H9 (cell line): ENCODE data around the gene PKDCC. TPM values are rescaled to one million over a fixed set of nuclear protein-coding genes. Genes with fewer than 3 reads are reported as not detected.

Experiments
- DNase-seq: peaks from one replicate; pipeline ENCODE4 v3.0.0-alpha.2; 2017
- H2AFZ ChIP-seq: one replicate; pipeline ENCODE4 v1.6.1; 2013; ENCODE audit warnings: mild to moderate bottlenecking, low read length, control low read depth, moderate library complexity
- H2AK5ac ChIP-seq: 2 replicates; pipeline ENCODE4 v1.6.1; 2013; ENCODE audit warnings: low read length, control low read depth, mixed read lengths; ENCODE audit not compliant: insufficient read length
- H2BK120ac ChIP-seq: one replicate; pipeline ENCODE4 v1.6.1; 2013; ENCODE audit warnings: low read depth, mild to moderate bottlenecking, low read length, control low read depth, inconsistent platforms; ENCODE audit not compliant: poor library complexity, severe bottlenecking
- H2BK12ac ChIP-seq: 2 replicates; pipeline ENCODE4 v1.6.1; 2013; ENCODE audit warnings: low read length, control low read depth, mixed read lengths, low read depth; ENCODE audit not compliant: insufficient read length
- H2BK15ac ChIP-seq: 2 replicates; pipeline ENCODE4 v1.6.1; 2013; ENCODE audit warnings: low read depth, low read length, control low read depth
- H2BK20ac ChIP-seq: one replicate; pipeline ENCODE4 v1.6.1; 2013; ENCODE audit warnings: low read depth, mild to moderate bottlenecking, low read length, control low read depth, inconsistent platforms; ENCODE audit not compliant: poor library complexity, severe bottlenecking
- H2BK5ac ChIP-seq: 2 replicates; pipeline ENCODE4 v1.6.1; 2013; ENCODE audit warnings: low read length, control low read depth, mixed read lengths; ENCODE audit not compliant: insufficient read length
- H3K14ac ChIP-seq: 2 replicates; pipeline ENCODE4 v1.6.1; 2013; ENCODE audit warnings: low read length, control low read depth; ENCODE audit not compliant: insufficient read depth
- H3K18ac ChIP-seq: 2 replicates; pipeline ENCODE4 v1.6.1; 2013; ENCODE audit warnings: low read depth, mild to moderate bottlenecking, mixed read lengths, low read length, control low read depth; ENCODE audit not compliant: insufficient read length
- H3K23ac ChIP-seq: 2 replicates; pipeline ENCODE4 v1.6.1; 2013; ENCODE audit warnings: low read length, control low read depth, mixed read lengths, low read depth; ENCODE audit not compliant: insufficient read length
- H3K23me2 ChIP-seq: 2 replicates; pipeline ENCODE4 v1.6.1; 2013; ENCODE audit warnings: low read depth, mild to moderate bottlenecking, mixed read lengths, low read length, control low read depth; ENCODE audit not compliant: insufficient read length, poor library complexity, severe bottlenecking
- H3K27ac ChIP-seq: 2 replicates; pipeline ENCODE4 v1.5.1; 2013; ENCODE audit warnings: low read length, control low read depth, mixed read lengths, low read depth; ENCODE audit not compliant: insufficient read length
- H3K27me3 ChIP-seq: 2 replicates; pipeline ENCODE4 v1.6.1; 2013; ENCODE audit warnings: low read length, control low read depth, inconsistent platforms; ENCODE audit not compliant: insufficient read depth
- H3K4ac ChIP-seq: 2 replicates; pipeline ENCODE4 v1.6.1; 2013; ENCODE audit warnings: low read depth, mild to moderate bottlenecking, control low read depth, inconsistent platforms, low read length, moderate library complexity
- H3K4me1 ChIP-seq: 2 replicates; pipeline ENCODE4 v1.6.1; 2013; ENCODE audit warnings: low read length, control low read depth, inconsistent platforms; ENCODE audit not compliant: insufficient read depth
- H3K4me2 ChIP-seq: 2 replicates; pipeline ENCODE4 v1.6.1; 2013; ENCODE audit warnings: low read length, control low read depth, mixed read lengths; ENCODE audit not compliant: insufficient read length, insufficient read depth
- H3K56ac ChIP-seq: 2 replicates; pipeline ENCODE4 v1.6.1; 2013; ENCODE audit warnings: low read depth, mild to moderate bottlenecking, mixed read lengths, low read length, control low read depth; ENCODE audit not compliant: insufficient read length
- H3K79me1 ChIP-seq: 2 replicates; pipeline ENCODE4 v1.6.1; 2013; ENCODE audit warnings: low read depth, mild to moderate bottlenecking, moderate library complexity, low read length, control low read depth, inconsistent platforms; ENCODE audit not compliant: insufficient read depth, poor library complexity, severe bottlenecking
- H3K79me2 ChIP-seq: 2 replicates; pipeline ENCODE4 v1.6.1; 2013; ENCODE audit warnings: low read length, control low read depth, inconsistent platforms; ENCODE audit not compliant: insufficient read depth
- H3K9ac ChIP-seq: 2 replicates; pipeline ENCODE4 v1.6.1; 2013; ENCODE audit warnings: low read length, control low read depth, mixed read lengths; ENCODE audit not compliant: insufficient read length; ENCODE audit errors: extremely low read depth
- H3K9me3 ChIP-seq: one replicate; pipeline ENCODE4 v1.6.1; 2013; ENCODE audit warnings: low read depth, low read length, inconsistent platforms; ENCODE audit not compliant: control insufficient read depth
- H3T11ph ChIP-seq: one replicate; pipeline ENCODE4 v1.6.1; 2013; ENCODE audit warnings: mild to moderate bottlenecking, low read length, control low read depth, inconsistent platforms
- H4K20me1 ChIP-seq: one replicate; pipeline ENCODE4 v1.6.1; 2013; ENCODE audit not compliant: control insufficient read depth, insufficient read length, insufficient read depth
- H4K5ac ChIP-seq: 2 replicates; pipeline ENCODE4 v1.6.1; 2013; ENCODE audit warnings: low read depth, mild to moderate bottlenecking, mixed read lengths, low read length, control low read depth; ENCODE audit not compliant: insufficient read length
- H4K8ac ChIP-seq: replicated peaks from 2 replicates; pipeline ENCODE4 v1.6.1; 2013; ENCODE audit warnings: low read length, control low read depth, mixed read lengths, low read depth; ENCODE audit not compliant: insufficient read length
- H4K91ac ChIP-seq: 2 replicates; pipeline ENCODE4 v1.6.1; 2013; ENCODE audit warnings: low read depth, mild to moderate bottlenecking, moderate library complexity, mixed read lengths, low read length, control low read depth; ENCODE audit not compliant: insufficient read length
- H3K27ac Mint-ChIP-seq, 3 experiments: 2 replicates in 2 of 3; 3 replicates in 1 of 3; pipeline ENCODE4 v1.8.0; 2020 to 2021; ENCODE audit warnings: mixed read lengths in 3 of 3, mild to moderate bottlenecking in 1 of 3, moderate library complexity in 1 of 3
- H3K27me3 Mint-ChIP-seq: 2 replicates; pipeline ENCODE4 v1.8.0; 2021; ENCODE audit warnings: low read depth, mild to moderate bottlenecking, moderate library complexity, mixed read lengths
- H3K36me3 Mint-ChIP-seq, 3 experiments: 2 replicates in 2 of 3; 3 replicates in 1 of 3; pipeline ENCODE4 v1.8.0; 2020 to 2021; ENCODE audit warnings: low read depth in 3 of 3, mixed read lengths in 3 of 3; ENCODE audit not compliant: insufficient read depth in 1 of 3
- H3K4me1 Mint-ChIP-seq, 2 experiments: 2 replicates each; pipeline ENCODE4 v1.8.0; 2020; ENCODE audit warnings: mixed read lengths in 2 of 2
- H3K4me3 Mint-ChIP-seq, 2 experiments: 2 replicates in 1 of 2; 3 replicates in 1 of 2; pipeline ENCODE4 v1.8.0; 2020 to 2021; ENCODE audit warnings: mild to moderate bottlenecking in 2 of 2, mixed read lengths in 2 of 2, moderate library complexity in 1 of 2
- H3K9me3 Mint-ChIP-seq, 2 experiments: 2 replicates in 1 of 2; 3 replicates in 1 of 2; pipeline ENCODE4 v1.8.0; 2020; ENCODE audit warnings: mild to moderate bottlenecking in 2 of 2, mixed read lengths in 2 of 2, moderate library complexity in 1 of 2
- CTCF ChIP-seq: fragments of 200-600 bp; sonication (generic); conservative IDR thresholded peaks from 3 replicates; pipeline ENCODE4 v1.8.0; 2021; ENCODE audit warnings: antibody characterized with exemption, mild to moderate bottlenecking
- WGBS: extraction: QIAGEN DNeasy Blood & Tissue Kit; methylation state at CpG from one replicate; pipeline ENCODE4 v1.1.7; 2013; ENCODE audit warnings: missing lambda C conversion rate, low lambda C conversion rate, mixed read lengths; ENCODE audit not compliant: insufficient read length; ENCODE audit errors: extremely low coverage; 5-methylcytosine and 5-hydroxymethylcytosine counted together
- total RNA-seq: library from RNA; stranded (reverse); gene quantifications from 2 replicates; pipeline ENCODE4 v1.2.1, GENCODE V29; 2021

PKDCC gene
- total RNA-seq, 1 experiment from 2014 or later = 134 TPM

GRCh38 chr2:42071791-42072190 lies 24.0 kb downstream of the PKDCC start:
- Histone ChIP-seq H2BK15ac (no peak overlapping the region), H4K91ac (no peak overlapping the region), H3K14ac (no peak overlapping the region), H3K27ac (no peak overlapping the region), H4K8ac (no peak overlapping the region), H2BK120ac (no peak overlapping the region), H2AFZ (no peak overlapping the region), H3K4ac (no peak overlapping the region), H2BK20ac (no peak overlapping the region), H3T11ph (no peak overlapping the region), H3K4me1 (no peaks in the 10 kb centered on the region; the same call in 1 of the 2 replicates), H3K27me3 (peaks cover 2% of the 10 kb centered on the region; the same call in 1 of the 2 replicates), H3K18ac (no peak overlapping the region), H2AK5ac (no peak overlapping the region), H3K4me2 (no peak overlapping the region), H3K9me3 (no peaks in the 10 kb centered on the region), H4K20me1 (no peaks in the 10 kb centered on the region), H2BK12ac (no peak overlapping the region), H4K5ac (no peak overlapping the region), H3K23ac (no peak overlapping the region), H3K79me2 (no peaks in the 10 kb centered on the region), H3K9ac (no peak overlapping the region), H3K56ac (no peak overlapping the region), H3K79me1 (no peaks in the 10 kb centered on the region), H3K23me2 (no peaks in the 10 kb centered on the region), H2BK5ac (no peak overlapping the region)
- H3K27ac Mint-ChIP-seq = no peak overlapping the region
- no peak for TF ChIP-seq CTCF
- H3K36me3 Mint-ChIP-seq = no peaks in the 10 kb centered on the region
- WGBS = no CpG with 5 or more reads among the region's 4 CpGs
- no peak overlapping the region for H3K4me3 Mint-ChIP-seq
- no peaks in the 10 kb centered on the region for H3K9me3 Mint-ChIP-seq
- H3K4me1 Mint-ChIP-seq = peaks cover 23 to 41% of the 10 kb centered on the region in 2 experiments
- peaks cover 7% of the 10 kb centered on the region; the same call in 1 of the 2 replicates for H3K27me3 Mint-ChIP-seq
- DNase-seq = no peak
